ENCODE measurements around the gene SELENBP1.
A peak's percentile ranks its signal among the peaks of the same experiment; 100 is the strongest.
"Not testable (repeated sequence)": the region's sequence is repeated elsewhere in the genome, so short reads cannot be mapped to it uniquely, and the experiment has no call there.

Gene SELENBP1

DNA sequence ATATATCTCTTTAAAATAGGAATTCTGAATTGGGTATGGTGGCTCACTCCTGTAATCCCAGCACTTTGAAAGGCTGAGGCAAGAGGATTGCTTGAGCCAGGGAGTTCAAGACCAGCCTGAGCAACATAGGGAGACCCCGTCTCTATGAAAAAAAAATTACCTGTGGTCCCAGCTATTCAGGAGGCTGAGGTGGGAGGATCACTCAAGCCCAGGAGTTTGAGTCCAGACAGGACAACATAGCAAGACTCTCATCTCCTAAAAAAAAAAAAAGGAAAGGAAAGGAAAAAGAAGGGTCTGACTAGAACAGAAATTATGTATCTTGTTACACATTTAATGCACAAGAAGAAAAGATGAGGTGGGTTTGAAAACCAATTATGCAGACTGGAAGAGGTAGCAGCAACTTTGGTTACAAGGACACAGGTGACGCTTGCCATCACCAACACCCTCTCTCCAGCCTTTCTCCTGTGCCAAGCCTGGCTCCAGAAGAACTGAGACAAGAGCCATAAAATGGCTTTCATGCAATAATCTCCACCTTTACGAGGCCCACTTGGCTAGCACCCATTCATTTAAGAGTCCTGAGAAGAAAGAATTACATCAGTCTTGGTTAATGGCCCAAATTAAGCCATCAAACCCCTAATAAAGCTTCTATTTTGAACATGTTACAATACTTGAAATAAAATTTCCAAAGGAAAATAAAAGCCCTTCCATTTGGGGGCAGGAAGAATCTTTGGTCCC lies 4.8 kb upstream of the SELENBP1 start:
- DNase-seq (ENCODE audit: low spot score): no peak

DNA sequence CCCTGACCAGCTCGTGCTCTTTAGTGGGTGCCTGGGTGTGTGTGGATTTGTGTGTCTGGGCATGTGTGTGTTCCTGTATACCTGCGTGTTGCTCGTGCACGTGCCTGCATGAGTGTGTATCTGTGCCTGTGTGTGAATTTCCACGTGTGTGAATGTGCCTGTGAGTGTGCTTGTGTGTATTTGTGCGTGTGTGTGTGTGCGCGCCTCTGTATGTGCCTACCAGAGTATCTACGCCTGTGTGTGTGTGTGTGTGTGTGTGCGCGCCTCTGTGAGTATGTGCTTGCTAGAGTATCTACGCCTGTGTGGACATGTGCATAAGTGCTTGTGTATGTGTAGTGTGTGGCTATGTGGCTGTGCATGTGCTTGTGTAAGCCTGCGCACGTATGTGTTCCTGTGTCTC lies 691 bp upstream of the SELENBP1 start:
- DNase-seq (ENCODE audit: low spot score): no peak

- peak; percentile 72 for DNase-seq (ENCODE audit: low spot score)
Measured at GRCh38 chr1:151371370-151372057, 991 bp downstream of the SELENBP1 start.

DNA sequence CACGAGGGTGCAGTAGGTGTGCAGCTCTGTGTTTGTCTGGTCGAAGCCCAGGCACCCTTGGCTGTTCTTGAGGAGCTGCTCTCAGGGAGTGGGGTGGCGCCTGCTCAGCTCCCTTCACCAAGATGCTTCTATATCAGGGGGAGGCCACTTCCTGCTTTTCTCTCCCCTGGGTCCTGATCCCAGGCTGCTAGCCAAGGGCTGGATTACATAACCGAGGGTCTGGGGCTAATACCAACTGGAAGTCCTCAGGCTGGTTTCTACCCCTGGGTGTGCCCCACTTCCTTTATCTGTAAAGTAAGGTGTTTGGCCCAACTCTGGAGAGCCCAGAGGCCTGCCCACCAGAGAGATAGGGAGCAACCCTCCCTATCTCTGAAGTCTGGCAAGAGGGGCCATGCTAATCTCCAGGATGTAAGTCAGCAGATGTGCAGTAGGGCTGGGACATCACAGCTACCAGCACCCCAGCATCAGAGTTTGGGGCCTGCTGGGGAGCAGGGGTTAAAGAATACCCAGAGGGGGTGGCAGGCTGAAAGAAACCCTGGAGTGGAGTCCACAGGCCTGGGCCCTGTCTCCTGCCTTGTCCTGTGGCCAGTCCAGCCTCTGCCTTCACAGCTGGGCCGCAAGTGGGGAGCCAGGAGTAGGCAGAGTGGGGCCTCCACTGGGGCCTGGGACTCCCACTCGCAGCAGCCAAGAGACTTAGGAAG lies 2.1 kb downstream of the SELENBP1 start:
- no peak for DNase-seq (ENCODE audit: low spot score)

DNA sequence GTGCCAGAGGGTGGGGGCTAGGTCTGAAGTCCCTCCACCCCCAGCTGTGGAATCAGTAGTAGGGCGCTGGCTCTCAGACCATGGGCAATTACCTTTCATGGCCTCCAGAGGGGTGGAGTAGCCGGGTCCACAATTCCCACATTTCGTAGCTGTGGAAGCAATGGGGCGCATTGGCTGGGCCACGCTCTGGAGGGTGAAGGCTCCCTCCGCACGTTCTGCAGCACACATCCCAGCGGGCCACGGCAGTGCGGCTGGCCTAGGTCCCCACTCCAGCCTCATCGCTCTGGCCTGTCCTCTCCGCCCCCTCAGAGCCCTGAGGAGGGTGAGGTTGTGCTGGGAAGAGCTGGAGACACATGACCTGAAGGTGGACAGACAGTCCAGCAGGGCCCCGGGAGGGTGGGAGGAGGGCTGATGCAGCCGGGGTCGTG lies 2.9 kb downstream of the SELENBP1 start:
- no peak for DNase-seq (ENCODE audit: low spot score)

- DNase-seq (ENCODE audit: low spot score): no peak
Measured at GRCh38 chr1:151369302-151369610, 3.2 kb downstream of the SELENBP1 start.

GRCh38 chr1:151368393-151369301 lies 3.9 kb downstream of the SELENBP1 start:
- no peak for DNase-seq (ENCODE audit: low spot score)

DNA sequence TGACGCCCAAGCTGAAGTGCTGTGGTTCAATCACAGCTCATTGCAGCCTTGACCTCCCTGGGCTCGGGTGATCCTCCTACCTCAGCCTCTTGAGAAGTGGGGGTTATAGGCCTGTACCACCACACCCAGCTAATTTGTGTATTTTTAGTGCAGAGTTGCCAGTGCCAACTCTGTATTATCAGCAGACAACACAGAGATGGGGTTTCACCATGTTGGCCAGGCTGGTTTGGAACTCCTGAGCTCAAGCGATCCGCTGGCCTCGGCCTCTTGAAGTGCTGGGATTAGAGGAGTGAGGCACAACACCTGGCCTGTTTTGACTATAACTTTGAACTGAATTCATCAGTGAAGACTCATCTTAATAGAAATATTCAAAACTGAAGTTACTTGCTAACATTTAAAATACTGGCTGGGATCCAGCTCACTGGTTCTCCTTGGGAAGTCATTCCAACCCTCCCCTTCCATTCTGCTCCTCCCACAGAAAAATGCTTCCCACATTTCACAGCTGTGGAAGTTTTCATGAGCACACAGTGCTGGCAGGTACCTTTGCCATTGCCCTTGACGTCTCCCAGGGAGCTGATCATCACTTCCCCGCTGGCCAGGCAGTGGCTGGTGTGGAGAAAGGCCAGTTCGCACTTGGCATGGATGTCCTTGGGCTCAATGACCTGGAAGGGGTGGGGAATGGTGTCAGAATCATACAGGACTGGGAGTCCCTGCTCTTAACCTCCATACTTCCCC lies 4.7 kb downstream of the SELENBP1 start:
- no peak for DNase-seq (ENCODE audit: low spot score)

DNA sequence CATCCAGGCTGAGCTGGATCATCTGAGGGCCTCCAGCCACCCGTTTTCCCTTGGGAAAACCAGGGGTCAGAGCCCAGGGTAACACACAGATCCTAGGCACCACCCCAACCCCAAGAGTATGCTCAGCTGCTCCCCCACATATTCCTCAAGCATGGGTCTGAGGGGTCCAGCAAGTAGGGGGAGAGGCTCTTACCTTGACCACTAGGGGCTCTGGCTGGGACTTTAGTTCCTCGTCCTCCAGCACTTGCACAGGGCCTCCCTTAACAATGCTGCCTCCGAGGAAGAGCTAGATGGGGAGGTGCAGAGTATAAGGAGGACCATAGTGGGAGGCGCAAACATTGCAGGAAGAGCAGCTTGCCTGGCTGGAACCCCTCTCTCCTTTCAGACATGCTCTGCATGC lies 7.5 kb downstream of the SELENBP1 start:
- no peak for DNase-seq (ENCODE audit: low spot score)

DNA sequence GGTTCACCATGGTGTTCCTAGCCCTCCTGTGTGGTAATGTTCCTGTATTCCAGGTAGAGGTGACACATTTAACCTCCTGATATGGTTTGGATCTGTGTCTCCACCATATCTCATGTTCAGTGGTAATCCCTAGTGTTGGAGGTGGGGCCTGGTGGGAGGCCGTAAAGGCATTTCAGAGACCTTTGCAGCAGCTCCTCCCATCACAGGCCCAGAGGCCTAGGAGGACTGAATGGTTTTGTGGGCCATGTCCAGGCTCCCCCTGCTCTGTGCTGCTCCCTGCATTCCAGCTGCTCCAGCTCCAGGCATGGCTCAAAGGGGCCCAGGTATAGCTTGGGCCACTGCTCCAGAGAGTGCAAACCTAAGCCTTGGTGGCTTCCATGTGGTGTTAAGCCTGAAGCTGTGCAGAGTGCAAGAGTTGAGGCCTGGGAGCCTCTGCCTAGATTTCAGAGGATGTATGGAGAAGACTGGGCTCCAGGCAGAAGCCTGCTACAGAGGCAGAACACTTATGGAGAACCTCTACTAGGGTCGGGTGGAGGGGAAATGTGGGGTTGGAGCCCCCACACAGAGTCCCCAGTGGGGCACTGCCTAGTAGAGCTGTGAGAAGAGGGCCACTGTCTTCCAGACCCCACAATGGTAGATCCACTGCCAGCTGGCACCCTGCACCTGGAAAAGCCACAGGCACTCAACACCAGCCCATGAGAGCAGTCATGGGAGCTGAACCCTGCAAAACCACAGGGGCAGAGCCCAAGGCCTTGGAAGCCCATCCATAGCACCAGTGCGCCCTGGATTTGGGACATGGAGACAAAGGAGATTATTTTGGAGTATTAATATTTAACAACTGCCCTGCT lies 10.0 kb downstream of the SELENBP1 start:
- DNase-seq (ENCODE audit: low spot score): no peak

DNA sequence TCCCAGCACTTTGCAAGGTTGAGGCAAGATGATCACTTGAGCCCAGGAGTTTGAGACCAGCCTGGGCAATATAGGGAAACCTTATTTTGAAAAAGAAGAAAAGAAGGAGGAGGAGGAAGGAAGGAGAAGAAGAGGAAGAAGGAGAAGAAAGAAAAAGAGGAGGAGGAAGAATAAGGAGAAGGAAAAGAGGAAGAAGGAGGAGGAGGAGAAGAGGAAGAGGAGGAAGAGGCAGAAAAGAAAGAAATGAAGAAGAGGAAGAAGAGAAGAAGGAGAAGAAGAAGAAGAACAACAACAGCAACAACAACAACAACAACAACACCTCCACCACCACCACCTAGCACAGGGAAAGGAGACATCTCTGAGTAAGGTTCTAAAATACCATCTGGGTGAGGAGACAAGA lies 10.6 kb downstream of the SELENBP1 start:
- no peak for DNase-seq (ENCODE audit: low spot score)

GRCh38 chr1:151356696-151357095 lies 15.8 kb downstream of the SELENBP1 start:
- DNase-seq (ENCODE audit: low spot score): no peak

DNA sequence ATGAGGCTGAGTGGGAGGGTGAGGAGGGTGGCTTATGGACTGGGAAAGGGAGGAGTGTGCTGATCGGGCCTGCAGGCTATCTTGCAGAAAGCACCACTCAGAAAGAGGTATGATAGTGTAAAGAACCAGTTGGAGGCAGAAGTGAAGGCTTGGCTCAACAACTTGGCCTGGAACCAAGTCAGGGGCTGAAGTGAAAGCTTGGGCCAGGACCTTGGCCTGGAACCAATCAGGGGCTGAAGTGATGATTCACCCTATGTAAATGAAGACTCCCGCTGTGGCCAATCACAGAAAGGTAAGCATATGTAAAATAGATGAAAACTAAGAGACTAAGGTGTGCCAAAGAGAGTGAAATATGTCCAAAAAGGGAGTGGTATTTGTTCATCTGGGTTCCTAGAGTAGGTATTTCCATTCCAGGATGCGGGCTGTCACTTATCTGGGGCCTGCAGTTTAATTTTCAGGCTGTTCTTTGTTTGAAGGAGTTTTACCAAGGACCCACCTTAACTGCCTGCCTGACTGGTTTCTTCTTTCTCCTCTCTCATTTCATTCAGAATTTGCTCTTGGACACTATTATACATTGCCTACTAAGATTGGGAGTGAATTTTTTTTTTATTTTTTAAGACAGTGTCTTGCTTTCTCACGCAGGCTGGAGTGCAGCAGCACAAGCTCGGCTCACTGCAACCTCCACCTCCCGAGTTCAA lies 20.3 kb downstream of the SELENBP1 start:
- DNase-seq (ENCODE audit: low spot score): no peak

DNA sequence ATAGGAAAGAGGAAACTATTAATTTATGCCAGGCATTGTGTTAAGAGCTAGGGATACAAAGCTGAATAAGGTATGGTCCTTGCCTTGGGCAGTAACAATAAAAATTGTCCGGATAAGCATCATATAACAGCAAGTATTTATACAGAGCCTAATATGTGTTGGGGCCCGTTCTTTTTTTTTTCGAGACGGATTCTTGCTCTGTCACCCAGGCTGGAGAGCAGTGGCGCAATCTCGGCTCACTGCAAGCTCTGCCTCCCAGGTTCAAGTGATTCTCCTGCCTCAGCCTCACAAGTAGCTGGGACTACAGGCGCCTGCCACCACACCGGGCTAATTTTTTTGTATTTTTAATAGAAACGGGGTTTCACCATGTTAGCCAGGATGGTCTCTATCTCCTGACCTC lies 22.2 kb downstream of the SELENBP1 start:
- not testable (repeated sequence) for DNase-seq (ENCODE audit: low spot score)

GRCh38 chr1:151347523-151348246 lies 24.8 kb downstream of the SELENBP1 start:
- no peak for DNase-seq (ENCODE audit: low spot score)

DNA sequence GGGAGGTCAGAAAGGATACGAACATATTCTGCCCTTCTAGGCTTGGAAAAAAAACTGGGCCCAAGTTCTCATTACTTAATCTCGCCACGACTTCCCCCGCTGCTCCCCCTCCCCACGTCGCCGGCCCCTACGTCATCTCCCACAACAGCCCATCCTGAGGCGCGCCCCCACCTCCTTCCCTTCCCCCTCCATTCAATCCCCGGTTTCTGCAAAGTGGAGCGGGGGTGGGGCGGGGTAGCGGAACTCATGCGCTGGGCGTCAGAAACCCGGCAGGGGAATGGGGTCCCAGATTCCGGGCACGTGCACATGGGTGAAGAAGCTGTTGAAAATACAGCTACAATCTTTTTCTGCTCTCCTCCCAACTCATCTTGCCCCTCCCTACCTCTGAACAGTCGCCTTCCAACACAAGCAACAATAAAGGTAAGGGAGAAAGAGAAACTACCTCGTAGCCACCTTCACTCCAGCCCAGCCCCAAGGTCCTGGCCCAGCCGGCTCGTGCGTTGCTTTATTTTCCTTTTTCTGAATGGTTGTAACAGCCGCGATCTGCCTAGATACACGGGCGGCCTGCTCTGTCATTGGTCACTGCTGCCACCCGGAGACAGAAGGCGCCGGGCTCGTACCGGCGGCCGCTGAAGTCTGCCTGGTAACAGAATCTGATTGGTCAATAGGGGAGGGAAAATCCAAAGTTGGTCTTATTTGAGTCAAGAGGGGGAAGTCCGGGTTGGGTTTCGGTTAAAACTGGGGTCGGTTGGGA lies 25.6 kb downstream of the SELENBP1 start, which contains the start of gene RFX5:
Gene RFX5, minus strand, starts transcription at position 484 of the 754 bp plus-strand sequence. CDS start 932 bp downstream, outside the sequence.
- DNase-seq (ENCODE audit: low spot score): peak; percentile 98

DNA sequence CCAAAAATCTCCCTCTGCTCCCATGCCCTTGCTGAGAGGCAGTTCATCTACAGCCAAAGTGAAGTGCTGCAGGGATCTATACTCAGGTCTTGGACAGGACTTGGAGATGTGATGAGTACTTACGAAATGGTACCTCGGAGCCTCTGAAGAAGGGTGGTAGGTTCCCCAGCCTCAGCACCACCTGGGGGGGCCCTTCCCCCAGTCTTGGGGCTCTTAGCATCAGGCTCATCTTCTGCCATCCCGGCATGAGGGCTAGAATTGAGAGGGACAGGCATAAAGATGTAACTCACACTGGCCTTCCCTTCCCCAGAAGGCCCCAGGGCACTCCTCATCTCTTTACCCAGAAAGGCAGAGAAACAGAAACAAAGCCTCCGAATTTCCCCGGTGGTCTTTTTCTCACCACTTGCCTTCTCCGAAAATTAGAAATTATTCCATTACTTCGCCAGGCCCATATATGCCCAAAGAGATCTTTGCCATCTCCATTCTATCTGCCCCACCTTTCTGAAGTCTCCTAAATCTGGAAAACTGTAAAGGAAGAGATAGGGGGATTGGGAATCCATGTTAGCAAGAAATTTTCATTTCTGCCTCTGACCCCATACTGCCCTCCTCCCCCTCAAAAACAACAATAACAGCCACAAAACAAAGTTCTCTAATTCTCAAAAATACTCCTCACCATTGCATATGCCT lies 26.3 kb downstream of the SELENBP1 start:
- no peak for DNase-seq (ENCODE audit: low spot score)

GRCh38 chr1:151344291-151344690 lies 28.2 kb downstream of the SELENBP1 start:
- no peak for DNase-seq (ENCODE audit: low spot score)
